ENCODE data around the gene ANKRD33B.

GRCh38 chr5:10528056-10528816 is 35.6 kb upstream of the ANKRD33B start:
- TF ChIP-seq CTCF (IDR thresholded peaks at IDR 0.05) (no peak), POLR2A (IDR thresholded peaks at IDR 0.05) (no peak), POLR2AphosphoS5 (IDR thresholded peaks at IDR 0.05) (no peak)
